GM23338 (cell line): ENCODE measurements around the gene PPIP5K1. TPM values are rescaled to one million over a fixed set of nuclear protein-coding genes. Genes with fewer than 3 reads are reported as not detected.

ENCODE experiments used
- ATAC-seq: fragments of 200-7000 bp; cut with Tn5 transposase; 3 replicates; pipeline ENCODE4 v1.9.1; 2020
- DNase-seq: peaks from one replicate; pipeline ENCODE4 v3.0.0-alpha.2; 2015; ENCODE audit warnings: low spot score
- H2AFZ ChIP-seq: fragments of 200-600 bp; sonication (generic); 2 replicates; pipeline ENCODE4 v1.8.0; 2016; ENCODE audit warnings: antibody characterized with exemption, mild to moderate bottlenecking, moderate library complexity
- H3F3A ChIP-seq: fragments of 200-600 bp; sonication (generic); replicated peaks from 2 replicates; pipeline ENCODE4 v1.8.0; 2017; ENCODE audit warnings: antibody characterized with exemption, mixed run types, low read depth
- H3K27ac ChIP-seq: fragments of 200-600 bp; sonication (generic); 2 replicates; pipeline ENCODE4 v1.6.1; 2016; ENCODE audit warnings: low read depth
- H3K27me3 ChIP-seq: fragments of 200-600 bp; sonication (generic); 2 replicates; pipeline ENCODE4 v1.8.0; 2016; ENCODE audit warnings: mild to moderate bottlenecking, mixed run types, moderate library complexity; ENCODE audit not compliant: insufficient read depth
- H3K36me3 ChIP-seq: fragments of 200-600 bp; sonication (generic); 2 replicates; pipeline ENCODE4 v1.8.0; 2016; ENCODE audit warnings: mild to moderate bottlenecking; ENCODE audit not compliant: insufficient read depth
- H3K4me1 ChIP-seq: fragments of 200-600 bp; sonication (generic); 2 replicates; pipeline ENCODE4 v1.8.0; 2016; ENCODE audit warnings: mild to moderate bottlenecking, moderate library complexity; ENCODE audit not compliant: insufficient read depth
- H3K4me2 ChIP-seq: fragments of 200-600 bp; sonication (generic); 2 replicates; pipeline ENCODE4 v1.7.1; 2017; ENCODE audit warnings: mixed run types
- H3K4me3 ChIP-seq: fragments of 200-600 bp; sonication (generic); 2 replicates; pipeline ENCODE4 v1.6.1; 2016; ENCODE audit warnings: mixed run types
- H3K79me2 ChIP-seq: fragments of 200-600 bp; sonication (generic); replicated peaks from 2 replicates; pipeline ENCODE4 v1.8.0; 2017; ENCODE audit warnings: mild to moderate bottlenecking; ENCODE audit not compliant: insufficient read depth
- H3K9me2 ChIP-seq: fragments of 200-600 bp; sonication (generic); 2 replicates; pipeline ENCODE4 v1.8.0; 2017; ENCODE audit not compliant: insufficient read depth
- H4K20me1 ChIP-seq: fragments of 200-600 bp; sonication (generic); replicated peaks from 2 replicates; pipeline ENCODE4 v1.8.0; 2017; ENCODE audit warnings: mild to moderate bottlenecking; ENCODE audit not compliant: insufficient read depth
- H3K27ac Mint-ChIP-seq: 2 replicates; pipeline ENCODE4 v1.8.0; 2020; ENCODE audit warnings: inconsistent platforms, mild to moderate bottlenecking, moderate library complexity, mixed read lengths
- H3K27me3 Mint-ChIP-seq: 3 replicates; pipeline ENCODE4 v1.8.0; 2022; ENCODE audit warnings: low read depth, mild to moderate bottlenecking, moderate library complexity, mixed read lengths, inconsistent platforms; ENCODE audit not compliant: insufficient read depth, poor library complexity
- H3K36me3 Mint-ChIP-seq: 3 replicates; pipeline ENCODE4 v1.8.0; 2021; ENCODE audit warnings: low read depth, mild to moderate bottlenecking, inconsistent platforms, moderate library complexity, mixed read lengths
- H3K4me1 Mint-ChIP-seq: 3 replicates; pipeline ENCODE4 v1.8.0; 2020; ENCODE audit warnings: mild to moderate bottlenecking, inconsistent platforms, mixed read lengths
- H3K4me3 Mint-ChIP-seq: 3 replicates; pipeline ENCODE4 v1.8.0; 2021; ENCODE audit warnings: moderate library complexity, mild to moderate bottlenecking, inconsistent platforms, mixed read lengths
- H3K9me3 Mint-ChIP-seq: 3 replicates; pipeline ENCODE4 v1.8.0; 2020; ENCODE audit warnings: moderate library complexity, mild to moderate bottlenecking, inconsistent platforms, mixed read lengths
- CREB1 ChIP-seq: fragments of 250-450 bp; sonication (Bioruptor Pico); IDR thresholded peaks from 2 replicates; pipeline ENCODE4 v1.5.0; 2020; ENCODE audit warnings: low read depth, mild to moderate bottlenecking, moderate library complexity
- CTCF ChIP-seq, 2 experiments: fragments of 200-600 bp in 1 of 2; sonication (generic) in 1 of 2; conservative IDR thresholded peaks; 2 replicates each; pipeline versions ENCODE4 v1.5.1 to v1.6.1; 2016 to 2017; ENCODE audit warnings: antibody characterized with exemption in 2 of 2, low read depth in 2 of 2, mild to moderate bottlenecking in 2 of 2, moderate library complexity in 1 of 2
- ETS1 ChIP-seq: IDR thresholded peaks from 2 replicates; pipeline ENCODE4 v1.6.1; 2016; ENCODE audit warnings: antibody characterized with exemption
- EZH2 ChIP-seq: fragments of 200-600 bp; sonication (generic); IDR thresholded peaks from one replicate; pipeline ENCODE4 v1.8.0; 2017; ENCODE audit warnings: antibody characterized with exemption, mild to moderate bottlenecking, low read depth; ENCODE audit not compliant: unreplicated experiment
- EZH2phosphoT487 ChIP-seq: fragments of 200-600 bp; sonication (generic); IDR thresholded peaks from one replicate; pipeline ENCODE4 v1.8.1; 2018; ENCODE audit warnings: antibody characterized with exemption; ENCODE audit not compliant: unreplicated experiment
- JUNB ChIP-seq: IDR thresholded peaks from one replicate; pipeline ENCODE4 v1.6.1; 2016; ENCODE audit warnings: antibody characterized with exemption; ENCODE audit not compliant: unreplicated experiment
- NANOG ChIP-seq: IDR thresholded peaks from 2 replicates; pipeline ENCODE4 v1.6.1; 2016; ENCODE audit warnings: antibody characterized with exemption, borderline replicate concordance
- POLR2AphosphoS5 ChIP-seq: IDR thresholded peaks from 2 replicates; pipeline ENCODE4 v1.6.1; 2016; ENCODE audit warnings: antibody characterized with exemption, low read depth
- REST ChIP-seq: IDR thresholded peaks from one replicate; pipeline ENCODE4 v1.6.1; 2018; ENCODE audit warnings: antibody characterized with exemption; ENCODE audit not compliant: unreplicated experiment
- STAT1 ChIP-seq: IDR thresholded peaks from one replicate; pipeline ENCODE4 v1.6.1; 2016; ENCODE audit warnings: antibody characterized with exemption; ENCODE audit not compliant: unreplicated experiment
- ZNF114 ChIP-seq: fragments of 250-450 bp; sonication (Bioruptor Pico); IDR thresholded peaks from 2 replicates; pipeline ENCODE4 v1.5.0; 2020; ENCODE audit warnings: mild to moderate bottlenecking, moderate library complexity
- ZNF331 ChIP-seq: fragments of 250-450 bp; sonication (Bioruptor Pico); IDR thresholded peaks from 2 replicates; pipeline ENCODE4 v1.5.0; 2020; ENCODE audit warnings: low read depth, mild to moderate bottlenecking, moderate library complexity
- ZNF462 ChIP-seq: fragments of 250-450 bp; sonication (Bioruptor Pico); IDR thresholded peaks from 2 replicates; pipeline ENCODE4 v1.5.0; 2020; ENCODE audit warnings: mild to moderate bottlenecking, moderate library complexity
- polyA plus RNA-seq: library from polyadenylated mRNA; unstranded; fragments of >200 nt; fragmentation: Nextera tagmentation; extraction: Ambion mirVana; gene quantifications from 2 replicates; pipeline ENCODE4 v1.2.1, GENCODE V29; 2016
- total RNA-seq: library from RNA; depleted of rRNA; stranded (reverse); fragments of >200 nt; shearing (Covaris generic); gene quantifications from 2 replicates; pipeline ENCODE4 v1.2.3, GENCODE V29; 2014

Gene PPIP5K1
- total and polyA plus RNA-seq, 2 experiments from 2014 or later, result 5.8 to 23.5 TPM

GRCh38 chr15:43498990-43499389, 91.0 kb downstream of the PPIP5K1 start:
- Mint-ChIP-seq H3K27ac (no peak overlapping the region), H3K4me3 (no peak overlapping the region), H3K9me3 (no peaks in the 10 kb centered on the region), H3K27me3 (peaks cover 5% of the 10 kb centered on the region), H3K36me3 (no peaks in the 10 kb centered on the region), H3K4me1 (peaks cover under 1% of the 10 kb centered on the region; the same call in 2 of the 3 replicates)
- Histone ChIP-seq H3K4me2 (no peak overlapping the region), H3K4me1 (peaks cover 3% of the 10 kb centered on the region; the same call in 1 of the 2 replicates), H3K27ac (no peak overlapping the region), H3K36me3 (no peaks in the 10 kb centered on the region), H3K27me3 (no peaks in the 10 kb centered on the region), H4K20me1 (no peaks in the 10 kb centered on the region), H3F3A (no peaks in the 10 kb centered on the region), H3K79me2 (no peaks in the 10 kb centered on the region), H3K4me3 (no peak overlapping the region), H2AFZ (no peak overlapping the region), H3K9me2 (no peaks in the 10 kb centered on the region)
- ATAC-seq (no peak), DNase-seq (no peak)
- TF ChIP-seq NANOG (no peak), REST (no peak), ZNF114 (CRISPR knock-in tag) (no peak), ZNF462 (CRISPR knock-in tag) (no peak), EZH2 (no peak), CREB1 (CRISPR knock-in tag) (no peak), JUNB (no peak), STAT1 (no peak), CTCF (conservative IDR thresholded peaks at IDR 0.05; ENCODE audit: low read depth in 2 of 2) (no peak), POLR2AphosphoS5 (no peak), ETS1 (no peak), ZNF331 (CRISPR knock-in tag) (no peak), EZH2phosphoT487 (no peak)
